ENCODE measurements around the gene LMAN1L.

GRCh38 chr15:74829991-74830390, 17.4 kb downstream of the LMAN1L start:
- TF ChIP-seq CTCF (IDR thresholded peaks at IDR 0.05) (no peak), EP300 (IDR thresholded peaks at IDR 0.05) (no peak), POLR2A (IDR thresholded peaks at IDR 0.05) (no peak), POLR2AphosphoS5 (IDR thresholded peaks at IDR 0.05) (no peak)

All from upper lobe of left lung (tissue), 4 donors.